ENCODE results near the gene OLFML3.
A peak's percentile ranks its signal among the peaks of the same experiment; 100 is the strongest.
"Not testable (repeated sequence)": the region's sequence is repeated elsewhere in the genome, so short reads cannot be mapped to it uniquely, and the experiment has no call there.

OLFML3 gene

DNA sequence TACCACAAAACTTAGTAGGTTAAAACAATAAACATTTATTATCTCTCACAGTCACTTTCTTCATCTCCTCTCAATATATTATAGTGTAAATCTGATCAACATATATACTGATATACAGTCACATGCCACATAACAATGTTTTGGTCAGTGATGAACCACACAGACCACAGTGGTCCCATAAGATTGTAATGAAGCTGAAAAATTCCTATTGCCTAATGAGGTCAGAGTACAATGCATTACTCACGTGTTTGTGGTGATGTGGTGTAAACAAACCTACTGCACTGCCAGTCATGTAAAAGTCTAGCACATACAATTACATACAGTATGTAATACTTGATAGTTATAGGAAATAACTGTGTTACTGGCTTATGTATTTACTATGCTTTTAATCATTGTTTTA lies 30.1 kb downstream of the OLFML3 start:
- TF ChIP-seq, protein P1, sequence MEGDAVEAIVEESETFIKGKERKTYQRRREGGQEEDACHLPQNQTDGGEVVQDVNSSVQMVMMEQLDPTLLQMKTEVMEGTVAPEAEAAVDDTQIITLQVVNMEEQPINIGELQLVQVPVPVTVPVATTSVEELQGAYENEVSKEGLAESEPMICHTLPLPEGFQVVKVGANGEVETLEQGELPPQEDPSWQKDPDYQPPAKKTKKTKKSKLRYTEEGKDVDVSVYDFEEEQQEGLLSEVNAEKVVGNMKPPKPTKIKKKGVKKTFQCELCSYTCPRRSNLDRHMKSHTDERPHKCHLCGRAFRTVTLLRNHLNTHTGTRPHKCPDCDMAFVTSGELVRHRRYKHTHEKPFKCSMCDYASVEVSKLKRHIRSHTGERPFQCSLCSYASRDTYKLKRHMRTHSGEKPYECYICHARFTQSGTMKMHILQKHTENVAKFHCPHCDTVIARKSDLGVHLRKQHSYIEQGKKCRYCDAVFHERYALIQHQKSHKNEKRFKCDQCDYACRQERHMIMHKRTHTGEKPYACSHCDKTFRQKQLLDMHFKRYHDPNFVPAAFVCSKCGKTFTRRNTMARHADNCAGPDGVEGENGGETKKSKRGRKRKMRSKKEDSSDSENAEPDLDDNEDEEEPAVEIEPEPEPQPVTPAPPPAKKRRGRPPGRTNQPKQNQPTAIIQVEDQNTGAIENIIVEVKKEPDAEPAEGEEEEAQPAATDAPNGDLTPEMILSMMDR (IDR thresholded peaks at IDR 0.05; ENCODE audit: low read depth, low read length): no peak
- H3K4me3 ChIP-seq (replicated peaks in 1 of 2; ENCODE audit: low read depth in 2 of 2, low read length in 2 of 2): no peak overlapping the region
- DNase-seq (ENCODE audit: low read depth in 2 of 2): peak; percentile 59 to 62

DNA sequence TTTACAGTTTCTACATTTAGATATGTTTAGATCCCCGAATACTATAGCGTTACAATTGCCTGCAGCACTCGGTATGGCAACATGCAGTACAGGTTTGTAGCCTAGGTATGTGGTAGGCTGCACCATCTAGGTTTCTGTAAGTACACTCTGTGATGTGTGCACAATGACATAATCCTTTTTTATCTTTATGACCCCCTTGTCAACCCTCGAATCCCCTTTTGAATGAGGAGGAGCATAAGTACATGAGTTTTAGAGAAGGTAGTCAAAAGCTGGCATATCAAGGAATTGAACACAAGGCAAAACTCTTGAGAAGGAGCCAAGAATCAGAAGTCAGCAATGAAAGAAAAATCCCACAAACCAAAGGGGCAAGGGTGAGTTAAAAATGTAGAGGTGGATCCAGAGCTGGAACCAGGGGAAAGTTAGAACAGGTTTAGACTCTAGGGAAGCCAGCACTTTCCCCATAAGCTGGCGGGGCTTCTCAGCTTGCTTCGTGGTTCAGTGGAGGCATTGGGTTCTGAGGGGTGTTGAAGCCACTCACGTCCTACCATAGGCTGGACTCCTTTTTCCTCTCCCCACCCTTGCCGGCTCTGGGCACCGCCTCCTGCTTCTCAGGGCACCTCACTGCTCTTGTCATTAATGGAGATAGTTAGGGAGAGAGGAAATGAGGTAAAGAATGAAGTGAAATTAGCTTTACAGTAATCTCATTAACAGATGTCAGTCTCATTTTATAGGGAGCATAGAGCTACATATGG lies 31.3 kb downstream of the OLFML3 start:
- TF ChIP-seq, protein P1 (IDR thresholded peaks at IDR 0.05; ENCODE audit: low read depth, low read length): no peak
- DNase-seq (ENCODE audit: low read depth in 2 of 2): no peak
- no peak overlapping the region for H3K4me3 ChIP-seq (replicated peaks in 1 of 2; ENCODE audit: low read depth in 2 of 2, low read length in 2 of 2)

DNA sequence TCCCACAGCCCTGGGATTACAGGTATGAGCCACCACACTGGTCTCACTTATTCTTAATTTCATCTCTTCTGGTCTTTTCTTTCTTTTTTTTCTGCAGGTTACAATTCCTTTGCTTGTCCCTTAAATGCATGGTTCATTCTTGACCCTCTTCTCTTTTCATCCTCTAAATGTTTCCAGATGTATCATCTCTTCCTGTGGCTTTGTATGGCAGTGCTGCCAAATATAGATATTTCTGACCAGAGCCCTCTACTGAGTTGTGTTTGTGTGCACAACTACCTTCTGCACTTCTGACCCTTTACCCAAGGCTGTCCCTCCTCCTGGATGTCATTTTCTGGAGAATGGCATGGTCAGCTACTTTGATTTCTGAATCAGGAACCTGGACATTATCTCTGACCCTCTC lies 32.5 kb downstream of the OLFML3 start:
- TF ChIP-seq, protein P1 (IDR thresholded peaks at IDR 0.05; ENCODE audit: low read depth, low read length): no peak
- no peak for DNase-seq (ENCODE audit: low read depth in 2 of 2)
- no peak overlapping the region for H3K4me3 ChIP-seq (replicated peaks in 1 of 2; ENCODE audit: low read depth in 2 of 2, low read length in 2 of 2)

DNA sequence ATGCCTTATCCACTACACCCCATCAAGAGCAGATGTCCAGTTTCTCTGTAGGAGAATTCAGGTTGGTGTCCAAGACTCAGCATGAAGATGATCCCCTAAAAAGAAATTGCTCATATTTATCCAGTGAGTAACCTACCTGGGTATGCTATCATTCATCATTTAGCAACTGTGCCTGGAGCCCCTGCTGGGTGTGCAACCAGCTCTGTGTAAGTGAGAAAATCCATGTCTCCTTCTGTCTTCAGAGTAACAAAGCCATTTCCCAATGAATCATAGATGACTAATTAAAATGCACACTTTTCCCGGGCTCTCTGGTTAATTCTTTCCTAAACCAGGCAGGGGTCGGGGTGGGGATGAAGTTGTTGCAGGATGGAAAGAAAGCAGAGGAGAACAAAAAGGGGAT lies 35.8 kb downstream of the OLFML3 start:
- no peak overlapping the region for H3K4me3 ChIP-seq (replicated peaks in 1 of 2; ENCODE audit: low read depth in 2 of 2, low read length in 2 of 2)
- DNase-seq (ENCODE audit: low read depth in 2 of 2): no peak
- TF ChIP-seq, protein P1 (IDR thresholded peaks at IDR 0.05; ENCODE audit: low read depth, low read length): no peak

DNA sequence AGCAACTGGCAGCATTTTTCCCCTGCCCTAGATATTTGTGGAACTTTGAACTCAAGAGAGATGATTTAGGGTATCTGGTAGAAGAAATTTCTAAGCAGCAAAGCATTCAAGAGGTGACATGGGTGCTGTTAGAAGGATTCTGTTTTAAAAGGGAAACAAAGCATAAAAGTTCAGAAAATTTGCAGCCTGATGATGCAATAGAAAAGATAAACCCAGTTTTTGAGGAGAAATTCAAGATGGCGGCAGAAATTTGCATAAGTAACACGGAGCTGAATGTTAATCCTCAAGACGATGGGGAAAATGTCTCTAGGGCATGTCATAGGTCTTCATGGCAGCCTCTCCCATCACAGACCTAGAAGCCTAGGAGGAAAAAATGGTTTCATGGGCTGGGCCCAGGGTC lies 40.5 kb downstream of the OLFML3 start:
- not testable (repeated sequence) for DNase-seq (ENCODE audit: low read depth in 2 of 2); H3K4me3 ChIP-seq (replicated peaks in 1 of 2; ENCODE audit: low read depth in 2 of 2, low read length in 2 of 2)

DNA sequence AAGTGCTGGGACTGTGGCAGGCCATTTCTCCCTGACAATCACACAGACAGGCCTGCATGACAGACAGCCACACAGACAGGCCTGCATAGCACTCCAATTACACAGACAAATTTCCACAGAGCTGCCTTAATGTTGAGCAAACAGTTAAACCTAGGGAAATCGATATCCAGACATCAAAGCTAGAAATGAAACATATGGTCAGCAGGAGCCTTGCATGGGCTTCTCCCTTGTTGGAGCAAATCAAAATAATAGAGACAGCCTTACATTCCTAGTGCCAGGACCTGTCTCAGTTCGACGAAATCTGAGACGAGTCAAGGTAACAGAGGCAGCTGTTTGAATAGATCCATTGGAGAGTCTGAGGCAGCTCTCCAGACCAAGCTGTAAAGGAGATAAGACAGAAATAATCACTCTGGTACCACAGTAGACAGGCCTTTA lies 42.4 kb downstream of the OLFML3 start:
- no peak overlapping the region for H3K4me3 ChIP-seq (replicated peaks in 1 of 2; ENCODE audit: low read depth in 2 of 2, low read length in 2 of 2)
- TF ChIP-seq, protein P1 (IDR thresholded peaks at IDR 0.05; ENCODE audit: low read depth, low read length): no peak
- no peak for DNase-seq (ENCODE audit: low read depth in 2 of 2)

DNA sequence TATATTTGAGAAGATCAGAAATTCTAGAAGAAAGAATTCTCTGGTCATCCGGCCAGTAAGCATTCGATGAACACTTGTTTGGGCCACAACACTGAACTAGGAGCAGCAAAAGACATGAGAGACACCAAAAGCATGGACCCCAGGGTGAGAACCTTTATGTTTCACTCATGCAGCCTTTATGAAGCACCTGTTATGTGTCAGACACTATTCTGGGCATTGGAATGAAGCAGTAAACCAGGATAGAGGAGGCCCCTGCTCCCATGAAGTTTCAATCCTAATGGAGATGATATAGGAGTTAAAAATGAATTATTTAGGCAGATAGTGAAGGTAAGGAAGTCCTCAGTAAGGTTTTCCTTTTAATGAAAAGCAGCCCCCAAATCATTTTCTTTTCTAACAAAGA lies 43.6 kb downstream of the OLFML3 start:
- no peak for DNase-seq (ENCODE audit: low read depth in 2 of 2)
- TF ChIP-seq, protein P1 (IDR thresholded peaks at IDR 0.05; ENCODE audit: low read depth, low read length): no peak
- H3K4me3 ChIP-seq (replicated peaks in 1 of 2; ENCODE audit: low read depth in 2 of 2, low read length in 2 of 2): no peak overlapping the region

Data from cardiac fibroblast (primary cell).